GM23338 (cell line): ENCODE measurements around the gene GPR171. TPM values are rescaled to one million over a fixed set of nuclear protein-coding genes. Genes with fewer than 3 reads are reported as not detected.

ENCODE experiments used
- ATAC-seq: fragments of 200-7000 bp; cut with Tn5 transposase; 3 replicates; pipeline ENCODE4 v1.9.1; 2020
- DNase-seq: peaks from one replicate; pipeline ENCODE4 v3.0.0-alpha.2; 2015; ENCODE audit warnings: low spot score
- H2AFZ ChIP-seq: fragments of 200-600 bp; sonication (generic); 2 replicates; pipeline ENCODE4 v1.8.0; 2016; ENCODE audit warnings: antibody characterized with exemption, mild to moderate bottlenecking, moderate library complexity
- H3F3A ChIP-seq: fragments of 200-600 bp; sonication (generic); replicated peaks from 2 replicates; pipeline ENCODE4 v1.8.0; 2017; ENCODE audit warnings: antibody characterized with exemption, mixed run types, low read depth
- H3K27ac ChIP-seq: fragments of 200-600 bp; sonication (generic); 2 replicates; pipeline ENCODE4 v1.6.1; 2016; ENCODE audit warnings: low read depth
- H3K27me3 ChIP-seq: fragments of 200-600 bp; sonication (generic); 2 replicates; pipeline ENCODE4 v1.8.0; 2016; ENCODE audit warnings: mild to moderate bottlenecking, mixed run types, moderate library complexity; ENCODE audit not compliant: insufficient read depth
- H3K36me3 ChIP-seq: fragments of 200-600 bp; sonication (generic); 2 replicates; pipeline ENCODE4 v1.8.0; 2016; ENCODE audit warnings: mild to moderate bottlenecking; ENCODE audit not compliant: insufficient read depth
- H3K4me1 ChIP-seq: fragments of 200-600 bp; sonication (generic); 2 replicates; pipeline ENCODE4 v1.8.0; 2016; ENCODE audit warnings: mild to moderate bottlenecking, moderate library complexity; ENCODE audit not compliant: insufficient read depth
- H3K4me2 ChIP-seq: fragments of 200-600 bp; sonication (generic); 2 replicates; pipeline ENCODE4 v1.7.1; 2017; ENCODE audit warnings: mixed run types
- H3K4me3 ChIP-seq: fragments of 200-600 bp; sonication (generic); 2 replicates; pipeline ENCODE4 v1.6.1; 2016; ENCODE audit warnings: mixed run types
- H3K79me2 ChIP-seq: fragments of 200-600 bp; sonication (generic); replicated peaks from 2 replicates; pipeline ENCODE4 v1.8.0; 2017; ENCODE audit warnings: mild to moderate bottlenecking; ENCODE audit not compliant: insufficient read depth
- H3K9me2 ChIP-seq: fragments of 200-600 bp; sonication (generic); 2 replicates; pipeline ENCODE4 v1.8.0; 2017; ENCODE audit not compliant: insufficient read depth
- H4K20me1 ChIP-seq: fragments of 200-600 bp; sonication (generic); replicated peaks from 2 replicates; pipeline ENCODE4 v1.8.0; 2017; ENCODE audit warnings: mild to moderate bottlenecking; ENCODE audit not compliant: insufficient read depth
- H3K27ac Mint-ChIP-seq: 2 replicates; pipeline ENCODE4 v1.8.0; 2020; ENCODE audit warnings: inconsistent platforms, mild to moderate bottlenecking, moderate library complexity, mixed read lengths
- H3K27me3 Mint-ChIP-seq: 3 replicates; pipeline ENCODE4 v1.8.0; 2022; ENCODE audit warnings: low read depth, mild to moderate bottlenecking, moderate library complexity, mixed read lengths, inconsistent platforms; ENCODE audit not compliant: insufficient read depth, poor library complexity
- H3K36me3 Mint-ChIP-seq: 3 replicates; pipeline ENCODE4 v1.8.0; 2021; ENCODE audit warnings: low read depth, mild to moderate bottlenecking, inconsistent platforms, moderate library complexity, mixed read lengths
- H3K4me1 Mint-ChIP-seq: 3 replicates; pipeline ENCODE4 v1.8.0; 2020; ENCODE audit warnings: mild to moderate bottlenecking, inconsistent platforms, mixed read lengths
- H3K4me3 Mint-ChIP-seq: 3 replicates; pipeline ENCODE4 v1.8.0; 2021; ENCODE audit warnings: moderate library complexity, mild to moderate bottlenecking, inconsistent platforms, mixed read lengths
- H3K9me3 Mint-ChIP-seq: 3 replicates; pipeline ENCODE4 v1.8.0; 2020; ENCODE audit warnings: moderate library complexity, mild to moderate bottlenecking, inconsistent platforms, mixed read lengths
- CREB1 ChIP-seq: fragments of 250-450 bp; sonication (Bioruptor Pico); IDR thresholded peaks from 2 replicates; pipeline ENCODE4 v1.5.0; 2020; ENCODE audit warnings: low read depth, mild to moderate bottlenecking, moderate library complexity
- CTCF ChIP-seq, 2 experiments: fragments of 200-600 bp in 1 of 2; sonication (generic) in 1 of 2; conservative IDR thresholded peaks; 2 replicates each; pipeline versions ENCODE4 v1.5.1 to v1.6.1; 2016 to 2017; ENCODE audit warnings: antibody characterized with exemption in 2 of 2, low read depth in 2 of 2, mild to moderate bottlenecking in 2 of 2, moderate library complexity in 1 of 2
- EZH2 ChIP-seq: fragments of 200-600 bp; sonication (generic); IDR thresholded peaks from one replicate; pipeline ENCODE4 v1.8.0; 2017; ENCODE audit warnings: antibody characterized with exemption, mild to moderate bottlenecking, low read depth; ENCODE audit not compliant: unreplicated experiment
- EZH2phosphoT487 ChIP-seq: fragments of 200-600 bp; sonication (generic); IDR thresholded peaks from one replicate; pipeline ENCODE4 v1.8.1; 2018; ENCODE audit warnings: antibody characterized with exemption; ENCODE audit not compliant: unreplicated experiment
- JUNB ChIP-seq: IDR thresholded peaks from one replicate; pipeline ENCODE4 v1.6.1; 2016; ENCODE audit warnings: antibody characterized with exemption; ENCODE audit not compliant: unreplicated experiment
- NANOG ChIP-seq: IDR thresholded peaks from 2 replicates; pipeline ENCODE4 v1.6.1; 2016; ENCODE audit warnings: antibody characterized with exemption, borderline replicate concordance
- POLR2AphosphoS5 ChIP-seq: IDR thresholded peaks from 2 replicates; pipeline ENCODE4 v1.6.1; 2016; ENCODE audit warnings: antibody characterized with exemption, low read depth
- STAT1 ChIP-seq: IDR thresholded peaks from one replicate; pipeline ENCODE4 v1.6.1; 2016; ENCODE audit warnings: antibody characterized with exemption; ENCODE audit not compliant: unreplicated experiment
- ZNF114 ChIP-seq: fragments of 250-450 bp; sonication (Bioruptor Pico); IDR thresholded peaks from 2 replicates; pipeline ENCODE4 v1.5.0; 2020; ENCODE audit warnings: mild to moderate bottlenecking, moderate library complexity
- ZNF331 ChIP-seq: fragments of 250-450 bp; sonication (Bioruptor Pico); IDR thresholded peaks from 2 replicates; pipeline ENCODE4 v1.5.0; 2020; ENCODE audit warnings: low read depth, mild to moderate bottlenecking, moderate library complexity
- ZNF462 ChIP-seq: fragments of 250-450 bp; sonication (Bioruptor Pico); IDR thresholded peaks from 2 replicates; pipeline ENCODE4 v1.5.0; 2020; ENCODE audit warnings: mild to moderate bottlenecking, moderate library complexity
- polyA plus RNA-seq: library from polyadenylated mRNA; unstranded; fragments of >200 nt; fragmentation: Nextera tagmentation; extraction: Ambion mirVana; gene quantifications from 2 replicates; pipeline ENCODE4 v1.2.1, GENCODE V29; 2016
- total RNA-seq: library from RNA; depleted of rRNA; stranded (reverse); fragments of >200 nt; shearing (Covaris generic); gene quantifications from 2 replicates; pipeline ENCODE4 v1.2.3, GENCODE V29; 2014
- TF ChIP-seq, protein P1 (sequence below): IDR thresholded peaks from one replicate; pipeline ENCODE4 v1.6.1; 2018; ENCODE audit warnings: antibody characterized with exemption; ENCODE audit not compliant: unreplicated experiment
- TF ChIP-seq, protein P2 (sequence below): IDR thresholded peaks from 2 replicates; pipeline ENCODE4 v1.6.1; 2016; ENCODE audit warnings: antibody characterized with exemption

The GPR171 gene
- total and polyA plus RNA-seq, 2 experiments from 2014 or later, result 3.4 TPM; not detected in 1

DNA sequence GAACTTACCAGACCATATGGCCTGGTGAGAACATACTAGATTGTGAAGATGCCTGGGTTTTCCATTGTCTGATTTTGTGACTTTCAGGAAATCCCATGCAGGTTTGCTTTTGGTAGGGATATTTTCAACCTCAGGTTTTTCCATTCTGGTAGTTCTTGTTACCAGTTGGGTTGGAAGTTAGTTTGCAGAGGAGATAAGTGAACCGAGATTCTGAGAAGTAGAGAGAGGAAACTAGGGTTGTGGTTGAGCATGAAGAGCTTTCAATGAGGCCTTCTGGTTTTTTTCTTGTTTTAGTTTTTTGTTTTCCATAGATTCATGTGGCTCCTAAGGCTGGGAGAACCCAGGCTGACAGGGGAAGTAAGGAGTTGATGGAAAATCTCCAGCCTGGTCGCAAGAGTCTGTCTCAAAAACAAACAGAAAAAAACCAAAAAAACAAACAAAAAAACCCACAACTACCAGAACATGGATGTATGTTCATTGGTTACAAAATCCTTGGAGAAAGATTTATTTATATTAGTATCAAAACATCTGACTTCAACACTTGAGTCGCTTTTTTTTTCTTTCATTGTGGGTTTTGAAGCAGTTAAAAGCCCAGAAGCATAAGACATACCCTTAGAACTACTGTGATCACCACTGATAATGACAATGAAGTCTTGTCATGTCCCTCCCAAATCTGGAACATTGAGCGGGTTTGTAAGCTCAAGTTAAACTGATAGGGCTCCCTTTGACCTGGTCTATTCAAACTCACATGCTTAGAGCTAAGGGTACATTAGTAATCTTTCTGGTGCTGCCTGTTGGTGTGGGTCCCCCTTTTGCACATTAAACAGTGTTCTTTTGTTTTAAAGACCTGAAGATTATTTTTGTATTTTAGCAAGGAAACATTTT, 3.2 kb downstream of the GPR171 start:
- DNase-seq (no peak), ATAC-seq (no peak)
- H3K36me3 Mint-ChIP-seq, result no peaks in the 10 kb centered on the region
- H3K4me1 Mint-ChIP-seq, result no peaks in the 10 kb centered on the region
- Histone ChIP-seq H3K27me3 (no peaks in the 10 kb centered on the region), H2AFZ (no peak overlapping the region), H3K79me2 (no peaks in the 10 kb centered on the region), H3K9me2 (no peaks in the 10 kb centered on the region), H3K4me3 (no peak overlapping the region), H3K4me2 (no peak overlapping the region), H3K36me3 (no peaks in the 10 kb centered on the region), H3K27ac (no peak overlapping the region), H4K20me1 (no peaks in the 10 kb centered on the region), H3K4me1 (no peaks in the 10 kb centered on the region), H3F3A (no peaks in the 10 kb centered on the region)
- H3K27me3 Mint-ChIP-seq, result no peaks in the 10 kb centered on the region
- H3K27ac Mint-ChIP-seq, result peak overlapping the region; percentile 26; the same call in 1 of the 2 replicates
- H3K4me3 Mint-ChIP-seq, result no peak overlapping the region
- TF ChIP-seq ZNF331 (CRISPR knock-in tag) (no peak), CREB1 (CRISPR knock-in tag) (no peak), EZH2phosphoT487 (no peak), EZH2 (no peak), NANOG (no peak), JUNB (no peak), ZNF114 (no peak), CTCF (conservative IDR thresholded peaks at IDR 0.05; ENCODE audit: low read depth in 2 of 2) (no peak), POLR2AphosphoS5 (no peak), STAT1 (no peak), ZNF462 (CRISPR knock-in tag) (no peak)
- TF ChIP-seq, protein P1, sequence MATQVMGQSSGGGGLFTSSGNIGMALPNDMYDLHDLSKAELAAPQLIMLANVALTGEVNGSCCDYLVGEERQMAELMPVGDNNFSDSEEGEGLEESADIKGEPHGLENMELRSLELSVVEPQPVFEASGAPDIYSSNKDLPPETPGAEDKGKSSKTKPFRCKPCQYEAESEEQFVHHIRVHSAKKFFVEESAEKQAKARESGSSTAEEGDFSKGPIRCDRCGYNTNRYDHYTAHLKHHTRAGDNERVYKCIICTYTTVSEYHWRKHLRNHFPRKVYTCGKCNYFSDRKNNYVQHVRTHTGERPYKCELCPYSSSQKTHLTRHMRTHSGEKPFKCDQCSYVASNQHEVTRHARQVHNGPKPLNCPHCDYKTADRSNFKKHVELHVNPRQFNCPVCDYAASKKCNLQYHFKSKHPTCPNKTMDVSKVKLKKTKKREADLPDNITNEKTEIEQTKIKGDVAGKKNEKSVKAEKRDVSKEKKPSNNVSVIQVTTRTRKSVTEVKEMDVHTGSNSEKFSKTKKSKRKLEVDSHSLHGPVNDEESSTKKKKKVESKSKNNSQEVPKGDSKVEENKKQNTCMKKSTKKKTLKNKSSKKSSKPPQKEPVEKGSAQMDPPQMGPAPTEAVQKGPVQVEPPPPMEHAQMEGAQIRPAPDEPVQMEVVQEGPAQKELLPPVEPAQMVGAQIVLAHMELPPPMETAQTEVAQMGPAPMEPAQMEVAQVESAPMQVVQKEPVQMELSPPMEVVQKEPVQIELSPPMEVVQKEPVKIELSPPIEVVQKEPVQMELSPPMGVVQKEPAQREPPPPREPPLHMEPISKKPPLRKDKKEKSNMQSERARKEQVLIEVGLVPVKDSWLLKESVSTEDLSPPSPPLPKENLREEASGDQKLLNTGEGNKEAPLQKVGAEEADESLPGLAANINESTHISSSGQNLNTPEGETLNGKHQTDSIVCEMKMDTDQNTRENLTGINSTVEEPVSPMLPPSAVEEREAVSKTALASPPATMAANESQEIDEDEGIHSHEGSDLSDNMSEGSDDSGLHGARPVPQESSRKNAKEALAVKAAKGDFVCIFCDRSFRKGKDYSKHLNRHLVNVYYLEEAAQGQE, result no peak
- TF ChIP-seq, protein P2, sequence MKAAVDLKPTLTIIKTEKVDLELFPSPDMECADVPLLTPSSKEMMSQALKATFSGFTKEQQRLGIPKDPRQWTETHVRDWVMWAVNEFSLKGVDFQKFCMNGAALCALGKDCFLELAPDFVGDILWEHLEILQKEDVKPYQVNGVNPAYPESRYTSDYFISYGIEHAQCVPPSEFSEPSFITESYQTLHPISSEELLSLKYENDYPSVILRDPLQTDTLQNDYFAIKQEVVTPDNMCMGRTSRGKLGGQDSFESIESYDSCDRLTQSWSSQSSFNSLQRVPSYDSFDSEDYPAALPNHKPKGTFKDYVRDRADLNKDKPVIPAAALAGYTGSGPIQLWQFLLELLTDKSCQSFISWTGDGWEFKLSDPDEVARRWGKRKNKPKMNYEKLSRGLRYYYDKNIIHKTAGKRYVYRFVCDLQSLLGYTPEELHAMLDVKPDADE, result no peak
- no peaks in the 10 kb centered on the region for H3K9me3 Mint-ChIP-seq
